Measurements from ENCODE around the gene CCDC13.

The CCDC13 gene

GRCh38 chr3:42732829-42733459 lies 40.1 kb downstream of the CCDC13 start:
- peak; percentile 43 for DNase-seq

GRCh38 chr3:42732196-42732828 lies 40.7 kb downstream of the CCDC13 start:
- DNase-seq, result peak; percentile 39

- peak; percentile 37 for DNase-seq
Observed at GRCh38 chr3:42731476-42732195, 41.4 kb downstream of the CCDC13 start.

GRCh38 chr3:42730706-42731420 lies 42.2 kb downstream of the CCDC13 start:
- DNase-seq, result peak; percentile 33

- DNase-seq, result peak; percentile 30
Observed at GRCh38 chr3:42730294-42730693, 42.8 kb downstream of the CCDC13 start.

- peak; percentile 20 for DNase-seq
Observed at GRCh38 chr3:42729404-42730145, 43.5 kb downstream of the CCDC13 start.

GRCh38 chr3:42728668-42729364 lies 44.2 kb downstream of the CCDC13 start:
- DNase-seq, result peak; percentile 10

GRCh38 chr3:42728056-42728455 lies 45.0 kb downstream of the CCDC13 start:
- DNase-seq, result peak; percentile 29

- DNase-seq, result no peak
Observed at GRCh38 chr3:42725454-42725853, 47.6 kb downstream of the CCDC13 start.

GRCh38 chr3:42723219-42723618 lies 49.8 kb downstream of the CCDC13 start:
- no peak for DNase-seq
